B cell (primary cell): ENCODE results near the gene BET1L. TPM values are rescaled to one million over a fixed set of nuclear protein-coding genes. Genes with fewer than 3 reads are reported as not detected.

Source experiments
- ATAC-seq: fragments of 200-7000 bp; cut with Tn5 transposase; one replicate; pipeline ENCODE4 v1.10.0; 2021; ENCODE audit warnings: low read depth, mild to moderate bottlenecking, moderate number of reproducible peaks, moderate library complexity
- CTCF ChIA-PET: fragments of 350-600 bp; sonication (Branson Sonifier 250); formaldehyde crosslinking; loops from one replicate; lab custom pipeline; 2021; ENCODE audit warnings: antibody characterized with exemption, inconsistent platforms; lab: Charles Lee
- POLR2A ChIA-PET: fragments of 350-600 bp; sonication (Branson Sonifier 250); formaldehyde crosslinking; loops from one replicate; lab custom pipeline; 2021; ENCODE audit warnings: antibody characterized with exemption; lab: Charles Lee
- DNase-seq: peaks from one replicate; pipeline ENCODE4 v3.0.0; 2013
- H2AFZ ChIP-seq: 2 replicates; pipeline ENCODE4 v1.6.1; 2012; ENCODE audit warnings: mild to moderate bottlenecking, low read depth, low read length; ENCODE audit not compliant: insufficient read depth, poor library complexity, severe bottlenecking
- H3K27ac ChIP-seq, 2 donors: 1 replicate in 1 of 2; 2 replicates in 1 of 2; pipeline ENCODE4 v1.5.1; 2012 to 2013; ENCODE audit warnings: low read length in 2 of 2, mild to moderate bottlenecking in 2 of 2, moderate library complexity in 1 of 2
- H3K27me3 ChIP-seq, 4 experiments: fragments of 200-600 bp in 1 of 4; sonication (generic) in 1 of 4; replicated peaks in 1 of 4; 1 replicate in 2 of 4; 2 replicates in 2 of 4; pipeline versions ENCODE4 v1.6.1 to v1.7.0; 2013 to 2016; ENCODE audit warnings: low read length in 3 of 4, mild to moderate bottlenecking in 2 of 4, mixed read lengths in 1 of 4, moderate library complexity in 1 of 4; ENCODE audit not compliant: insufficient read depth in 4 of 4, control insufficient read depth in 3 of 4; ENCODE audit errors: control extremely low read depth in 1 of 4
- H3K36me3 ChIP-seq, 2 experiments: replicated peaks in 1 of 2; 1 replicate in 1 of 2; 2 replicates in 1 of 2; pipeline versions ENCODE4 v1.6.1 to v1.7.1; 2013; ENCODE audit warnings: low read length in 1 of 2; ENCODE audit not compliant: insufficient read depth in 2 of 2, control insufficient read depth in 1 of 2; ENCODE audit errors: control extremely low read depth in 1 of 2, extremely low read depth in 1 of 2
- H3K4me1 ChIP-seq, 2 donors: fragments of 200-600 bp in 1 of 2; sonication (generic) in 1 of 2; 1 replicate in 1 of 2; 2 replicates in 1 of 2; pipeline versions ENCODE4 v1.5.1 to v1.6.1; 2013 to 2017; ENCODE audit warnings: low read length in 2 of 2; ENCODE audit not compliant: control insufficient read depth in 2 of 2, insufficient read depth in 2 of 2
- H3K4me2 ChIP-seq: replicated peaks from 2 replicates; pipeline ENCODE3; 2012; ENCODE audit warnings: mild to moderate bottlenecking, low read depth, low read length; ENCODE audit not compliant: poor library complexity, severe bottlenecking
- H3K4me3 ChIP-seq, 5 experiments: fragments of 200-600 bp in 1 of 5; sonication (generic) in 1 of 5; 1 replicate in 3 of 5; 2 replicates in 2 of 5; pipeline versions ENCODE4 v1.5.1 to v1.7.0; 2011 to 2016; ENCODE audit warnings: low read length in 4 of 5, mild to moderate bottlenecking in 4 of 5, low read depth in 2 of 5, control low read depth in 1 of 5, moderate library complexity in 1 of 5; ENCODE audit not compliant: insufficient read depth in 1 of 5; ENCODE audit errors: control extremely low read depth in 1 of 5, extremely low read depth in 1 of 5
- H3K79me2 ChIP-seq: fragments of 200-600 bp; sonication (generic); one replicate; pipeline ENCODE4 v1.6.0; 2016; ENCODE audit warnings: low read length; ENCODE audit not compliant: control insufficient read depth, insufficient read depth
- H3K9ac ChIP-seq: fragments of 200-600 bp; sonication (generic); 2 replicates; pipeline ENCODE4 v1.6.1; 2017; ENCODE audit warnings: mild to moderate bottlenecking, low read length, moderate library complexity
- H3K9me3 ChIP-seq, 3 donors: one replicate each; pipeline versions ENCODE4 v1.6.1 to v1.7.1; 2013; ENCODE audit warnings: low read length in 2 of 3; ENCODE audit not compliant: control insufficient read depth in 2 of 3, insufficient read depth in 1 of 3; ENCODE audit errors: control extremely low read depth in 1 of 3
- H4K20me1 ChIP-seq: 2 replicates; pipeline ENCODE4 v1.6.0; 2012; ENCODE audit warnings: mild to moderate bottlenecking, low read length; ENCODE audit not compliant: insufficient read depth, control insufficient read depth, poor library complexity, severe bottlenecking
- H3K27ac Mint-ChIP-seq: one replicate; pipeline ENCODE4 v1.8.0; 2021; ENCODE audit warnings: mixed read lengths
- H3K27me3 Mint-ChIP-seq: one replicate; pipeline ENCODE4 v1.8.0; 2021; ENCODE audit warnings: mixed read lengths
- H3K4me1 Mint-ChIP-seq: one replicate; pipeline ENCODE4 v1.8.0; 2021; ENCODE audit warnings: mixed read lengths
- H3K4me3 Mint-ChIP-seq: one replicate; pipeline ENCODE4 v1.8.0; 2021; ENCODE audit warnings: mixed read lengths
- H3K9me3 Mint-ChIP-seq: one replicate; pipeline ENCODE4 v1.8.0; 2022; ENCODE audit warnings: mixed read lengths; ENCODE audit not compliant: insufficient read depth
- EZH2 ChIP-seq: IDR thresholded peaks from 2 replicates; pipeline ENCODE4 v1.6.1; 2012; ENCODE audit warnings: borderline replicate concordance, low read depth, mild to moderate bottlenecking, moderate library complexity, low read length; ENCODE audit not compliant: insufficient read depth, poor library complexity, severe bottlenecking
- WGBS: methylation state at CpG from one replicate; pipeline ENCODE4 v1.1.5; 2013; ENCODE audit warnings: missing lambda C conversion rate; ENCODE audit not compliant: insufficient coverage; 5-methylcytosine and 5-hydroxymethylcytosine counted together
- intact Hi-C: fragments of 100-400 bp; cut with micrococcal nuclease; formaldehyde crosslinking; loops from one replicate; pipeline ENCODE4 v1.10.0; 2022
- polyA plus RNA-seq: library from polyadenylated mRNA; depleted of rRNA; stranded (reverse); fragments of >200 nt; gene quantifications from 2 replicates; pipeline ENCODE4 v1.2.3, GENCODE V29; 2012
- total RNA-seq, 2 donors: library from RNA; stranded (reverse); fragments of 120-200 nt in 1 of 2; gene quantifications; 1 replicate in 1 of 2; 2 replicates in 1 of 2; pipeline versions ENCODE4 v1.2.3 to v1.2.4, GENCODE V29; 2013 to 2022
- TF ChIP-seq, protein P1 (sequence below): fragments of 200-600 bp; IDR thresholded peaks from one replicate; pipeline ENCODE4 v1.8.0; 2022; ENCODE audit warnings: antibody characterized with exemption, mild to moderate bottlenecking

Gene BET1L
- total and polyA plus RNA-seq, 2 donors (not counting 1 experiment from before 2014, with no cell fraction given), result 49.3 to 69.1 TPM

DNA sequence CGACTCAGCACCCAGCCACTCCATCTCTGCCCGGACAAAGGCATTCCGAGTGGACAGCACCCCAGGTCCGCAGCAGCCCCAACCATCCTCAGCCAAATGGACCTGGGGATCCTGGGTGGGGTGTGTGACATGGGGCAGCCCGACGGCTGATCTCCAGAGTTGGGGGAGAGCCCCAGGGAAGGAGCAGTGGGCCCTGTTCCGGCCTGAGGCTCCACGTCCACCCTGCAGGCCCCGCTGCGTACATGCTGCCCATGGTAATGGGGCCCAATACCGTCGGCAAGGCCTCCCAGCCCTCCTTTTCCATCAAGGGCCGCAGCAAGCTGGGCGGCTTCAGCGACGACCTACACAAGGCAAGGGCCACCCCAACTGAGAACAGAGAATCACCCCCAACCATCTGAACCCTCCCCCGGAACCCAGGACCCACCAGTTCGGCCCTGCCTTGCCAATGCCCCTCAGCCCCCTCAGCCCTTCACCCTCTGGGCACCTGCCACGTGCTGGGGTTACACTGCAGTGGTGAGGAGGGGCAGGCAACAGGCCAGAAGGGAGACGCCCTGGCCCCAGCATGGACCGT is 8.9 kb downstream of the BET1L start:
- Mint-ChIP-seq H3K4me1 (peaks cover 14% of the 10 kb centered on the region), H3K27ac (no peak overlapping the region), H3K4me3 (no peak overlapping the region), H3K27me3 (no peaks in the 10 kb centered on the region), H3K9me3 (no peaks in the 10 kb centered on the region)
- DNase-seq (no peak), ATAC-seq (no peak)
- Histone ChIP-seq H3K9ac (no peak overlapping the region), H3K4me3 (no peak overlapping the region), H2AFZ (no peak overlapping the region), H3K4me2 (no peak overlapping the region), H3K4me1 (peaks cover 0 to 3% of the 10 kb centered on the region in 2 donors), H3K79me2 (peaks cover 8% of the 10 kb centered on the region), H3K27me3 (no peaks in the 10 kb centered on the region), H3K9me3 (no peaks in the 10 kb centered on the region), H4K20me1 (peaks cover 19% of the 10 kb centered on the region), H3K36me3 (peaks cover 0 to 9% of the 10 kb centered on the region in 2 experiments), H3K27ac (no peak overlapping the region)
- no peak for TF ChIP-seq EZH2
- TF ChIP-seq, protein P1, sequence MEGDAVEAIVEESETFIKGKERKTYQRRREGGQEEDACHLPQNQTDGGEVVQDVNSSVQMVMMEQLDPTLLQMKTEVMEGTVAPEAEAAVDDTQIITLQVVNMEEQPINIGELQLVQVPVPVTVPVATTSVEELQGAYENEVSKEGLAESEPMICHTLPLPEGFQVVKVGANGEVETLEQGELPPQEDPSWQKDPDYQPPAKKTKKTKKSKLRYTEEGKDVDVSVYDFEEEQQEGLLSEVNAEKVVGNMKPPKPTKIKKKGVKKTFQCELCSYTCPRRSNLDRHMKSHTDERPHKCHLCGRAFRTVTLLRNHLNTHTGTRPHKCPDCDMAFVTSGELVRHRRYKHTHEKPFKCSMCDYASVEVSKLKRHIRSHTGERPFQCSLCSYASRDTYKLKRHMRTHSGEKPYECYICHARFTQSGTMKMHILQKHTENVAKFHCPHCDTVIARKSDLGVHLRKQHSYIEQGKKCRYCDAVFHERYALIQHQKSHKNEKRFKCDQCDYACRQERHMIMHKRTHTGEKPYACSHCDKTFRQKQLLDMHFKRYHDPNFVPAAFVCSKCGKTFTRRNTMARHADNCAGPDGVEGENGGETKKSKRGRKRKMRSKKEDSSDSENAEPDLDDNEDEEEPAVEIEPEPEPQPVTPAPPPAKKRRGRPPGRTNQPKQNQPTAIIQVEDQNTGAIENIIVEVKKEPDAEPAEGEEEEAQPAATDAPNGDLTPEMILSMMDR, result no peak
- intact Hi-C loops, result no loop called here
- ChIA-PET POLR2A (no interaction called here), CTCF (no interaction called here)
- 97% methylated on average over 19 of the region's 21 CpGs for whole genome bisulfite sequencing

DNA sequence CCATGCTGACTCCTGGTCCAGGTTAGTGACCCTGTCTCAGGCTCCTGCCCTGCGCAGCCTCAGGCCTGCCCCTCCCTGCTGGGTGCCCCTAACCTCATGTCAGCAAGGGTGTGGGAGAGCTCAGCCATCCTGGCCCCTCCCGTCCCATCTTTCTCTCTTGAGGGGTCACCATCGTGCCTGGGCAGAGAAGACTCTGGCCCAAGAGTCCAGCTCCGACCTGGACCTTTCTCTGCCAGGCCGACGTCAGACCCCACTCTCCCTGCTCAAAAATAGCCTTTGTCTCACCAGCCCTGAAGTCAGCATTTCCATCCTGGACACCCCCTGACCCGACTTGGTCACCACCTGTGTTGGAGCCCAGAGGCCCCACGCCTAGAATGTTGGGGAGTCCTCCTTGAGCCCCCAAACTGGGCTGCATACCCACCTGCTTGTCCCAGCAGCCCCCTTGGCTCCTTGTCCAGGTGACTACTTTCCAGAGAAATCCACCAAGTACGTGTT is 9.4 kb downstream of the BET1L start:
- H3K9me3 ChIP-seq, result no peaks in the 10 kb centered on the region
- no peak overlapping the region for H3K4me3 ChIP-seq
- H3K4me3 Mint-ChIP-seq, result no peak overlapping the region
- H3K4me2 ChIP-seq, result no peak overlapping the region
- CTCF ChIA-PET, result no interaction called here
- H3K36me3 ChIP-seq, result peaks cover 0 to 5% of the 10 kb centered on the region in 2 experiments
- no peaks in the 10 kb centered on the region for H3K27me3 Mint-ChIP-seq
- H3K79me2 ChIP-seq, result peaks cover 4% of the 10 kb centered on the region
- no peak overlapping the region for H3K9ac ChIP-seq
- TF ChIP-seq, protein P1, result no peak
- TF ChIP-seq EZH2, result no peak
- no peak overlapping the region for H2AFZ ChIP-seq
- no peak overlapping the region for H3K27ac ChIP-seq
- WGBS, result 93% methylated on average over 9 of the region's 9 CpGs
- ATAC-seq (no peak), DNase-seq (no peak)
- no peaks in the 10 kb centered on the region for H3K27me3 ChIP-seq
- POLR2A ChIA-PET, result interaction anchor here (1.6 kb wide), 1 partner anchor 10 kb away, joined by 3 read pairs; the partner anchor contains the start of genes BET1L and RIC8A
- H3K27ac Mint-ChIP-seq, result no peak overlapping the region
- peaks cover 12% of the 10 kb centered on the region for H3K4me1 Mint-ChIP-seq
- intact Hi-C loops, result no loop called here
- H4K20me1 ChIP-seq, result peaks cover 13% of the 10 kb centered on the region
- H3K4me1 ChIP-seq, result peaks cover 0 to 3% of the 10 kb centered on the region in 2 donors
- H3K9me3 Mint-ChIP-seq, result no peaks in the 10 kb centered on the region
